ENCODE data around the gene FLRT3.
A peak's percentile ranks its signal among the peaks of the same experiment; 100 is the strongest.

FLRT3 gene

DNA sequence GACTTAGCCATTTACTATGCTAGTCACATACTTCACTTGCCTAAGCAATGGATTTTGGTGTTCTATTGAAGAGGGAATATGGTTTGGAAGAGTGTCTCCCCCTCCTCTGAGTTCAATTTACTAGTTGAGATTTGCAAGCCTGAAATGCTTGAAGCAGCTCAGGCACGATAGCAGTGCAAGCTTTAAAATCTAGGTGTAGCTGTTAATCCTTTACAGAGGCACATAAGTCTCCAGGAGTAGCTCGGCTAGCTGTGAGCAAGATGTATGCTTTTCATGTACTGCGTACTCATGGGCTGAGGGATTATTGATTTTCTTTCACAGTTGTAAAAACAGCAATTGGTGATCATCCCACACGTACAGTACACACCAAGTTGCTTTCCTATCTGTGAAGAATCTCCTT lies 726 bp downstream of the FLRT3 start:
- no peak for DNase-seq
- Histone ChIP-seq H3K36me3 (no peaks in the 10 kb centered on the region), H3K27me3 (no peaks in the 10 kb centered on the region), H3K9me3 (no peaks in the 10 kb centered on the region), H3K27ac (no peak overlapping the region), H3K4me3 (peak overlapping the region; percentile 44 to 50), H3K4me1 (peaks cover 0 to 15% (median 3%) of the 10 kb centered on the region in 4 donors)
- TF ChIP-seq, protein P1, sequence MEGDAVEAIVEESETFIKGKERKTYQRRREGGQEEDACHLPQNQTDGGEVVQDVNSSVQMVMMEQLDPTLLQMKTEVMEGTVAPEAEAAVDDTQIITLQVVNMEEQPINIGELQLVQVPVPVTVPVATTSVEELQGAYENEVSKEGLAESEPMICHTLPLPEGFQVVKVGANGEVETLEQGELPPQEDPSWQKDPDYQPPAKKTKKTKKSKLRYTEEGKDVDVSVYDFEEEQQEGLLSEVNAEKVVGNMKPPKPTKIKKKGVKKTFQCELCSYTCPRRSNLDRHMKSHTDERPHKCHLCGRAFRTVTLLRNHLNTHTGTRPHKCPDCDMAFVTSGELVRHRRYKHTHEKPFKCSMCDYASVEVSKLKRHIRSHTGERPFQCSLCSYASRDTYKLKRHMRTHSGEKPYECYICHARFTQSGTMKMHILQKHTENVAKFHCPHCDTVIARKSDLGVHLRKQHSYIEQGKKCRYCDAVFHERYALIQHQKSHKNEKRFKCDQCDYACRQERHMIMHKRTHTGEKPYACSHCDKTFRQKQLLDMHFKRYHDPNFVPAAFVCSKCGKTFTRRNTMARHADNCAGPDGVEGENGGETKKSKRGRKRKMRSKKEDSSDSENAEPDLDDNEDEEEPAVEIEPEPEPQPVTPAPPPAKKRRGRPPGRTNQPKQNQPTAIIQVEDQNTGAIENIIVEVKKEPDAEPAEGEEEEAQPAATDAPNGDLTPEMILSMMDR (IDR thresholded peaks at IDR 0.05): no peak
- intact Hi-C loops (cut with DNase I; ENCODE audit: low total_unique reads): no loop called here

DNA sequence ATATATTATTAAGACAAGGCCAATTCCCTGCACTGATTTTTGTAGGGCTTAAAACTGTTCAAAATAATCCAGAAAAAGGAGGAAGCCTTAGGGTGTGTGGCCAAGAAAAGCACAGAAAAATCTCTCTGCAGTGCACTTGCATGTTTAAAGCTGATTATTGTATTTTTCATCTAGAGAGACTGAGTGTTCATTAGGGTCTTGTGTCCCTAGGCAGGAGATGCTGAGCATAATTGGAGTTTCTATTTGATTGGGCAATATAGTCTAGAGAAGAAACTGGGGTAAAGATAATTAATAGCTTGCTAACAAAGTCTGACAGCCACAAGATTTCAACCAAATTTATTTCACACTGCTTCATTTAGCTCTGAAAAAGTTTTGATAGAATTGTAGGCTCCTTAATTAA lies 2.4 kb downstream of the FLRT3 start:
- no peak overlapping the region for H3K27ac ChIP-seq
- TF ChIP-seq, protein P1 (IDR thresholded peaks at IDR 0.05): no peak
- no peaks in the 10 kb centered on the region for H3K36me3 ChIP-seq
- no peak overlapping the region for H3K4me3 ChIP-seq
- H3K4me1 ChIP-seq: peaks cover 0 to 15% (median 3%) of the 10 kb centered on the region in 4 donors
- intact Hi-C loops (cut with DNase I; ENCODE audit: low total_unique reads): no loop called here
- no peak for DNase-seq
- no peaks in the 10 kb centered on the region for H3K9me3 ChIP-seq
- no peaks in the 10 kb centered on the region for H3K27me3 ChIP-seq

DNA sequence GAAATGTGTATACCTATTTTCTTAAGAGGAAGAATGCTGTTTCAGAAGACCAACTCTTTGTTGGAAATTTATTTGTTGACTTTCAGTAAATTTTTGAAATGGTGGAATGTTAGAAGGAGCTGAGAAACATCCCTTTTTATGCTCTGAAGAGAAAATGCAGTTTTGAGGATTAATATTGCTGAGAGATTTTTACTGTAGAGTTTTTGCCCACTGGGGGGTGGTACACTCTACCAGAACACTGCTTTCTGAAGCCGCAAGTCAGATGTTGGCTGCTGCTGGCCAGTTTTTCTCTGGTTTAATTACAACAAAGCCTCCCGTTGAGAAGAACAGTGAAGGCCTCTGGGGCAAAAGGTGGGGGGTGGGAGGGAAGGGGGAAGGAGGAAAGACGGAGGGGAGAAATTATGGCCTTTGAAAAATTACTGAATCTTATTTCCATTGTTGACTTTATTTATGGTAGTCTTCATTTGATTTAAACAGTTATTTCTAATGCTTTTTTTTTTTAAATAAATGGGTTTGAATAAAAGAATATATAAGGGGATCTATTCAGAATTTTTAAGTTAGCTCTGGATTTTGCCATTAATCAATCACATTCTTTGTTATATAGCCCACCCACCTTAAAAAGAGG lies 3.0 kb downstream of the FLRT3 start:
- Histone ChIP-seq H3K36me3 (no peaks in the 10 kb centered on the region), H3K27me3 (no peaks in the 10 kb centered on the region), H3K27ac (no peak overlapping the region), H3K4me3 (no peak overlapping the region), H3K9me3 (no peaks in the 10 kb centered on the region), H3K4me1 (peaks cover 0 to 15% (median 3%) of the 10 kb centered on the region in 4 donors)
- intact Hi-C loops (cut with DNase I; ENCODE audit: low total_unique reads): no loop called here
- TF ChIP-seq, protein P1 (IDR thresholded peaks at IDR 0.05): peak in 1 of 2 experiments; percentile 20
- DNase-seq: no peak

DNA sequence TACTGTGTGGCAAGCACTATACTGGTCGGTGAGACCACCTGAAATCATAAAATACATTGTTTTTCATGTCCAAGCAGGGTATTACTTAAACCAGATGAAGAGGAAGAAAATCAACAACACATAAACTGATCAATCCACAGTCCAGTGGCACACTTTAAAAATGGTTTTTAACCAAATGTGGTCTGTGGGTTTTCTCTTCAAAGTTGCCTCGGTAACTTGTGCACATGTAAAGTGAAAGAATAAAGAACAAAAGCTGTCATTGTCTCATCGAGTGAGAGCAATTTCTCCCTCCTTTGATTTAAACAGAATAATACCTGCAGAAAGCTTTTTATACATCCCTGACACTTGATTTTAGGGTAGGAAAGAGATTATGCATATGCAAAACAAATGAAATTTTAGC lies 3.7 kb downstream of the FLRT3 start:
- Histone ChIP-seq H3K4me3 (no peak overlapping the region), H3K4me1 (peaks cover 0 to 15% (median 3%) of the 10 kb centered on the region in 4 donors), H3K27me3 (no peaks in the 10 kb centered on the region), H3K27ac (no peak overlapping the region), H3K9me3 (no peaks in the 10 kb centered on the region), H3K36me3 (no peaks in the 10 kb centered on the region)
- intact Hi-C loops (cut with DNase I; ENCODE audit: low total_unique reads): no loop called here
- TF ChIP-seq, protein P1 (IDR thresholded peaks at IDR 0.05): no peak
- no peak for DNase-seq

DNA sequence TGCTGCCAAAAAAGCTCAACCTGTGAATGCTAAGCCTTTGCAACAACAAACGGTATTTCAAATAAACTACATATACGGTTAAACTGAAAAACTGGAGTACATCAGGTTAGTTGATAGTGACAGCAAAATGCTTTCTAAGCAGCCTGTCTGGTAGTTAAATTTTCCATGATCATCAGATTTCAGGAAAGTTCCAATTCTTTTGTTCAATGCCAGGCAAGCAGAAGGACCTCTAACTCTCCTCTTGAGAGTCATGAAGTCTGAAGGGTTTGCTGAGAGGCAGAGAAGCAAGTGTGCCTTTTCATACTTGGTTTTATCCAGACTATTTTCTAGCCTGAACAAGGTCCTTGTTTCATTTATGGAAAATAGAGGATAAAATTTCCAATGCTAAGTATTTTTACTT lies 4.5 kb downstream of the FLRT3 start:
- Histone ChIP-seq H3K36me3 (no peaks in the 10 kb centered on the region), H3K27me3 (no peaks in the 10 kb centered on the region), H3K27ac (no peak overlapping the region), H3K4me3 (no peak overlapping the region), H3K4me1 (peaks cover 0 to 15% (median 3%) of the 10 kb centered on the region in 4 donors), H3K9me3 (no peaks in the 10 kb centered on the region)
- intact Hi-C loops (cut with DNase I; ENCODE audit: low total_unique reads): no loop called here
- no peak for DNase-seq
- TF ChIP-seq, protein P1 (IDR thresholded peaks at IDR 0.05): no peak
